HEK293 (cell line): ENCODE data around the gene ARHGAP42.

Experiments used
- CTCF ChIA-PET: fragments of 350-600 bp; formaldehyde crosslinking; extraction: SDS; loops from one replicate; lab custom pipeline; 2021; ENCODE audit warnings: antibody characterized with exemption; lab: Yijun Ruan, JAX
- POLR2A ChIA-PET: fragments of 300-600 bp; formaldehyde crosslinking; extraction: SDS; loops from one replicate; lab custom pipeline; 2020; ENCODE audit warnings: antibody characterized with exemption, inconsistent platforms; lab: Yijun Ruan, JAX
- H3K27ac ChIP-seq: fragments of 200-500 bp; sonication (Bioruptor generic); 2 replicates; pipeline ENCODE4 v1.5.1; 2014; ENCODE audit warnings: low read depth, low read length, control low read depth, inconsistent platforms; ENCODE audit errors: extremely low read depth
- H3K36me3 ChIP-seq, 2 experiments: fragments of 200-500 bp in 1 of 2; sonication (Bioruptor generic) in 1 of 2; 1 replicate in 1 of 2; 2 replicates in 1 of 2; pipeline ENCODE4 v1.5.1; 2014 to 2017; ENCODE audit warnings: inconsistent platforms in 2 of 2, low read length in 2 of 2; ENCODE audit not compliant: control insufficient read depth in 2 of 2, insufficient read depth in 1 of 2
- H3K4me1 ChIP-seq: fragments of 200-500 bp; sonication (Bioruptor generic); 2 replicates; pipeline ENCODE4 v1.5.1; 2014; ENCODE audit warnings: mild to moderate bottlenecking, low read length, inconsistent platforms; ENCODE audit not compliant: control insufficient read depth, insufficient read depth
- H3K4me3 ChIP-seq: 2 replicates; pipeline ENCODE4 v1.5.1; 2011; ENCODE audit warnings: low read depth, mild to moderate bottlenecking, control low read depth, low read length, moderate library complexity
- H3K9me3 ChIP-seq: fragments of 200-500 bp; sonication (Bioruptor generic); 2 replicates; pipeline ENCODE4 v1.5.1; 2014; ENCODE audit warnings: low read depth, low read length, inconsistent platforms; ENCODE audit not compliant: control insufficient read depth, insufficient read depth
- FEZF1 ChIP-seq: fragments of 450-650 bp; formaldehyde crosslinking; IDR thresholded peaks from 2 replicates; pipeline ENCODE4 v1.5.1; 2016; ENCODE audit warnings: missing biosample characterization, missing genetic modification characterization
- GFI1B ChIP-seq: fragments of 450-650 bp; formaldehyde crosslinking; IDR thresholded peaks from 2 replicates; pipeline ENCODE4 v1.5.1; 2016; ENCODE audit warnings: missing biosample characterization, missing genetic modification characterization
- HOXD13 ChIP-seq: sonication (generic); formaldehyde crosslinking; IDR thresholded peaks from 2 replicates; pipeline ENCODE4 v1.8.0; 2022; ENCODE audit warnings: missing genetic modification reagents, borderline replicate concordance
- INSM2 ChIP-seq: fragments of 450-650 bp; formaldehyde crosslinking; IDR thresholded peaks from 2 replicates; pipeline ENCODE4 v1.5.1; 2016; ENCODE audit warnings: missing biosample characterization, missing genetic modification characterization
- KLF1 ChIP-seq: fragments of 450-650 bp; formaldehyde crosslinking; IDR thresholded peaks from 2 replicates; pipeline ENCODE4 v1.5.1; 2016; ENCODE audit warnings: missing biosample characterization, missing genetic modification characterization
- OSR2 ChIP-seq: fragments of 450-650 bp; formaldehyde crosslinking; IDR thresholded peaks from 2 replicates; pipeline ENCODE4 v1.5.1; 2016; ENCODE audit warnings: missing biosample characterization, missing genetic modification characterization
- PRDM10 ChIP-seq: fragments of 450-650 bp; formaldehyde crosslinking; IDR thresholded peaks from 2 replicates; pipeline ENCODE4 v1.5.1; 2016; ENCODE audit warnings: missing biosample characterization, missing genetic modification characterization
- SCRT1 ChIP-seq: fragments of 450-650 bp; formaldehyde crosslinking; IDR thresholded peaks from 2 replicates; pipeline ENCODE4 v1.5.1; 2016; ENCODE audit warnings: missing biosample characterization, missing genetic modification characterization, borderline replicate concordance
- SP2 ChIP-seq: fragments of 450-650 bp; formaldehyde crosslinking; IDR thresholded peaks from 2 replicates; pipeline ENCODE4 v1.5.1; 2016; ENCODE audit warnings: missing biosample characterization, missing genetic modification characterization
- TCF7L2 ChIP-seq: IDR thresholded peaks from 2 replicates; pipeline ENCODE4 v1.6.1; 2011; ENCODE audit warnings: low read depth, mild to moderate bottlenecking, inconsistent platforms, low read length, moderate library complexity, borderline replicate concordance
- ZBTB10 ChIP-seq: fragments of 450-650 bp; formaldehyde crosslinking; IDR thresholded peaks from 2 replicates; pipeline ENCODE4 v1.5.1; 2016; ENCODE audit warnings: missing biosample characterization, missing genetic modification characterization
- ZBTB11 ChIP-seq: fragments of 450-650 bp; formaldehyde crosslinking; conservative IDR thresholded peaks from 2 replicates; pipeline ENCODE4 v1.5.1; 2016; ENCODE audit warnings: low read depth, missing biosample characterization, missing genetic modification characterization
- ZFP69B ChIP-seq: fragments of 450-650 bp; formaldehyde crosslinking; IDR thresholded peaks from 2 replicates; pipeline ENCODE4 v1.5.1; 2016; ENCODE audit warnings: missing biosample characterization, missing genetic modification characterization
- ZNF132 ChIP-seq: fragments of 450-650 bp; formaldehyde crosslinking; IDR thresholded peaks from 2 replicates; pipeline ENCODE4 v1.5.1; 2017; ENCODE audit warnings: missing biosample characterization, missing genetic modification characterization, borderline replicate concordance
- ZNF16 ChIP-seq: fragments of 450-650 bp; formaldehyde crosslinking; IDR thresholded peaks from 2 replicates; pipeline ENCODE4 v1.5.1; 2016; ENCODE audit warnings: low read depth, missing biosample characterization, missing genetic modification characterization
- ZNF169 ChIP-seq: fragments of 450-650 bp; formaldehyde crosslinking; IDR thresholded peaks from 2 replicates; pipeline ENCODE4 v1.5.1; 2016; ENCODE audit warnings: missing biosample characterization, missing genetic modification characterization
- ZNF324 ChIP-seq: fragments of 450-650 bp; formaldehyde crosslinking; IDR thresholded peaks from 2 replicates; pipeline ENCODE4 v1.5.1; 2016; ENCODE audit warnings: missing biosample characterization, missing genetic modification characterization
- ZNF423 ChIP-seq: fragments of 450-650 bp; formaldehyde crosslinking; IDR thresholded peaks from 2 replicates; pipeline ENCODE4 v1.5.1; 2016; ENCODE audit warnings: missing biosample characterization, missing genetic modification characterization
- ZNF433 ChIP-seq: fragments of 450-650 bp; formaldehyde crosslinking; IDR thresholded peaks from 2 replicates; pipeline ENCODE4 v1.5.1; 2016; ENCODE audit warnings: missing biosample characterization, missing genetic modification characterization, low read depth
- ZNF449 ChIP-seq: fragments of 450-650 bp; formaldehyde crosslinking; IDR thresholded peaks from 2 replicates; pipeline ENCODE4 v1.5.1; 2017; ENCODE audit warnings: missing biosample characterization, mild to moderate bottlenecking, missing genetic modification characterization, moderate library complexity
- ZNF555 ChIP-seq: fragments of 450-650 bp; formaldehyde crosslinking; conservative IDR thresholded peaks from 2 replicates; pipeline ENCODE4 v1.5.1; 2017; ENCODE audit warnings: missing biosample characterization, mild to moderate bottlenecking, missing genetic modification characterization, inconsistent platforms
- ZNF580 ChIP-seq: fragments of 450-650 bp; formaldehyde crosslinking; IDR thresholded peaks from 2 replicates; pipeline ENCODE4 v1.5.1; 2016; ENCODE audit warnings: missing biosample characterization, missing genetic modification characterization

Gene ARHGAP42

GRCh38 chr11:100905684-100906083 lies 218.6 kb downstream of the ARHGAP42 start:
- POLR2A ChIA-PET, result no interaction called here
- H3K4me1 ChIP-seq, result no peaks in the 10 kb centered on the region
- CTCF ChIA-PET, result interaction anchor here (0.7 kb wide), 2 partner anchors 13 to 20 kb away, joined by 3 read pairs; no protein-coding TSS in a partner anchor
- no peak for TF ChIP-seq ZNF132 (tag by site-specific recombination)
- no peak for TF ChIP-seq ZNF449
- no peak for TF ChIP-seq TCF7L2
- TF ChIP-seq GFI1B (tag by site-specific recombination), result no peak
- no peak for TF ChIP-seq PRDM10 (tag by site-specific recombination)
- TF ChIP-seq HOXD13 (CRISPR knock-in tag), result no peak
- TF ChIP-seq SP2, result no peak
- TF ChIP-seq, all 188 proteins: peak for 0
- Histone ChIP-seq H3K36me3 (no peaks in the 10 kb centered on the region), H3K27ac (no peak overlapping the region), H3K9me3 (no peaks in the 10 kb centered on the region), H3K4me3 (no peak overlapping the region)

GRCh38 chr11:100908746-100909145 lies 221.7 kb downstream of the ARHGAP42 start:
- ChIA-PET POLR2A (no interaction called here), CTCF (interaction anchor here (0.5 kb wide), 1 partner anchor 42 kb away, joined by 3 read pairs; no protein-coding TSS in a partner anchor)
- TF ChIP-seq ZNF423 (no peak), INSM2 (no peak), ZFP69B (no peak), ZNF555 (tag by site-specific recombination) (no peak), ZBTB10 (no peak), KLF1 (no peak), OSR2 (tag by site-specific recombination) (no peak), ZNF16 (tag by site-specific recombination) (no peak), ZNF580 (tag by site-specific recombination) (no peak), SCRT1 (tag by site-specific recombination) (no peak), ZBTB11 (tag by site-specific recombination) (no peak), ZNF169 (tag by site-specific recombination) (no peak), FEZF1 (tag by site-specific recombination) (no peak), ZNF324 (tag by site-specific recombination) (no peak), ZNF433 (tag by site-specific recombination) (no peak)
- Histone ChIP-seq H3K9me3 (no peaks in the 10 kb centered on the region), H3K27ac (no peak overlapping the region), H3K4me3 (no peak overlapping the region), H3K36me3 (no peaks in the 10 kb centered on the region), H3K4me1 (no peaks in the 10 kb centered on the region)
